ENCODE data around the gene ZNF586. TPM values are rescaled to one million over a fixed set of nuclear protein-coding genes. Genes with fewer than 3 reads are reported as not detected.
"Not testable (repeated sequence)": the region's sequence is repeated elsewhere in the genome, so short reads cannot be mapped to it uniquely, and the experiment has no call there.

ZNF586 gene
- total and polyA plus RNA-seq, 2 donors from 2014 or later = 6.3 to 18.7 TPM

GRCh38 chr19:57819475-57820148, 50.1 kb downstream of the ZNF586 start:
- H3K27me3 ChIP-seq (ENCODE audit: control insufficient read depth, insufficient read depth, low read length) = no peaks in the 10 kb centered on the region
- H3K27ac ChIP-seq (ENCODE audit: low read depth in 2 of 2, low read length in 2 of 2) = peak overlapping the region; percentile 51 to 76
- no peak for TF ChIP-seq CTCF (IDR thresholded peaks at IDR 0.05; ENCODE audit: borderline replicate concordance, extremely low read depth, insufficient read depth)
- H3K9ac ChIP-seq (ENCODE audit: low read length in 3 of 3) = peak overlapping the region; percentile 94 to 99 (median 95)
- intact Hi-C loops (cut with DNase I) = no loop called here
- DNase-seq (peak; percentile 84 to 96 (median 90)), FAIRE-seq (no peak)
- peaks cover 3 to 9% (median 4%) of the 10 kb centered on the region in 3 donors for H3K4me1 ChIP-seq (ENCODE audit: control insufficient read depth in 2 of 3, insufficient read depth in 2 of 3, low read depth in 1 of 3, low read length in 3 of 3)
- H3K9me3 ChIP-seq (ENCODE audit: control insufficient read depth in 2 of 3, insufficient read depth in 1 of 3, low read length in 3 of 3) = no peaks in the 10 kb centered on the region
- H3K4me3 ChIP-seq (ENCODE audit: low read length in 3 of 3) = peak overlapping the region; percentile 94 to 97 (median 95)
- no peaks in the 10 kb centered on the region for H3K36me3 ChIP-seq (ENCODE audit: control insufficient read depth in 2 of 3, insufficient read depth in 3 of 3, low read length in 3 of 3)

GRCh38 chr19:57820599-57820998, 51.1 kb downstream of the ZNF586 start:
- no peaks in the 10 kb centered on the region for H3K9me3 ChIP-seq (ENCODE audit: control insufficient read depth in 2 of 3, insufficient read depth in 1 of 3, low read length in 3 of 3)
- intact Hi-C loops (cut with DNase I) = no loop called here
- peak overlapping the region; percentile 94 to 97 (median 95) for H3K4me3 ChIP-seq (ENCODE audit: low read length in 3 of 3)
- H3K9ac ChIP-seq (ENCODE audit: low read length in 3 of 3) = peak overlapping the region in 1 of 3 donors; percentile 94
- no peaks in the 10 kb centered on the region for H3K36me3 ChIP-seq (ENCODE audit: control insufficient read depth in 2 of 3, insufficient read depth in 3 of 3, low read length in 3 of 3)
- no peaks in the 10 kb centered on the region for H3K27me3 ChIP-seq (ENCODE audit: control insufficient read depth, insufficient read depth, low read length)
- FAIRE-seq = no peak
- DNase-seq = no peak
- TF ChIP-seq CTCF (IDR thresholded peaks at IDR 0.05; ENCODE audit: borderline replicate concordance, extremely low read depth, insufficient read depth) = no peak
- no peak overlapping the region for H3K27ac ChIP-seq (ENCODE audit: low read depth in 2 of 2, low read length in 2 of 2)
- H3K4me1 ChIP-seq (ENCODE audit: control insufficient read depth in 2 of 3, insufficient read depth in 2 of 3, low read depth in 1 of 3, low read length in 3 of 3) = peaks cover 0 to 9% (median 4%) of the 10 kb centered on the region in 3 donors

- H3K4me1 ChIP-seq (ENCODE audit: control insufficient read depth in 2 of 3, insufficient read depth in 2 of 3, low read depth in 1 of 3, low read length in 3 of 3); H3K27ac ChIP-seq (ENCODE audit: low read depth in 2 of 2, low read length in 2 of 2); FAIRE-seq; DNase-seq; H3K9me3 ChIP-seq (ENCODE audit: control insufficient read depth in 2 of 3, insufficient read depth in 1 of 3, low read length in 3 of 3); intact Hi-C loops (cut with DNase I); H3K27me3 ChIP-seq (ENCODE audit: control insufficient read depth, insufficient read depth, low read length); H3K36me3 ChIP-seq (ENCODE audit: control insufficient read depth in 2 of 3, insufficient read depth in 3 of 3, low read length in 3 of 3); H3K9ac ChIP-seq (ENCODE audit: low read length in 3 of 3); H3K4me3 ChIP-seq (ENCODE audit: low read length in 3 of 3): not testable (repeated sequence)
Observed at GRCh38 chr19:57821095-57821494, 51.6 kb downstream of the ZNF586 start.

GRCh38 chr19:57821501-57821900, 52.0 kb downstream of the ZNF586 start:
- H3K4me3 ChIP-seq (ENCODE audit: low read length in 3 of 3); DNase-seq; intact Hi-C loops (cut with DNase I); H3K27ac ChIP-seq (ENCODE audit: low read depth in 2 of 2, low read length in 2 of 2); H3K9me3 ChIP-seq (ENCODE audit: control insufficient read depth in 2 of 3, insufficient read depth in 1 of 3, low read length in 3 of 3); H3K4me1 ChIP-seq (ENCODE audit: control insufficient read depth in 2 of 3, insufficient read depth in 2 of 3, low read depth in 1 of 3, low read length in 3 of 3); FAIRE-seq; H3K27me3 ChIP-seq (ENCODE audit: control insufficient read depth, insufficient read depth, low read length); H3K9ac ChIP-seq (ENCODE audit: low read length in 3 of 3); H3K36me3 ChIP-seq (ENCODE audit: control insufficient read depth in 2 of 3, insufficient read depth in 3 of 3, low read length in 3 of 3): not testable (repeated sequence)

- H3K36me3 ChIP-seq (ENCODE audit: control insufficient read depth in 2 of 3, insufficient read depth in 3 of 3, low read length in 3 of 3); FAIRE-seq; H3K4me3 ChIP-seq (ENCODE audit: low read length in 3 of 3); DNase-seq; H3K9me3 ChIP-seq (ENCODE audit: control insufficient read depth in 2 of 3, insufficient read depth in 1 of 3, low read length in 3 of 3); intact Hi-C loops (cut with DNase I); H3K27me3 ChIP-seq (ENCODE audit: control insufficient read depth, insufficient read depth, low read length); H3K27ac ChIP-seq (ENCODE audit: low read depth in 2 of 2, low read length in 2 of 2); H3K4me1 ChIP-seq (ENCODE audit: control insufficient read depth in 2 of 3, insufficient read depth in 2 of 3, low read depth in 1 of 3, low read length in 3 of 3); H3K9ac ChIP-seq (ENCODE audit: low read length in 3 of 3): not testable (repeated sequence)
Observed at GRCh38 chr19:57823155-57823554, 53.7 kb downstream of the ZNF586 start.

- H3K27ac ChIP-seq (ENCODE audit: low read depth in 2 of 2, low read length in 2 of 2); FAIRE-seq; DNase-seq; H3K4me3 ChIP-seq (ENCODE audit: low read length in 3 of 3); intact Hi-C loops (cut with DNase I); H3K36me3 ChIP-seq (ENCODE audit: control insufficient read depth in 2 of 3, insufficient read depth in 3 of 3, low read length in 3 of 3); H3K9me3 ChIP-seq (ENCODE audit: control insufficient read depth in 2 of 3, insufficient read depth in 1 of 3, low read length in 3 of 3); H3K27me3 ChIP-seq (ENCODE audit: control insufficient read depth, insufficient read depth, low read length); H3K9ac ChIP-seq (ENCODE audit: low read length in 3 of 3); H3K4me1 ChIP-seq (ENCODE audit: control insufficient read depth in 2 of 3, insufficient read depth in 2 of 3, low read depth in 1 of 3, low read length in 3 of 3): not testable (repeated sequence)
Observed at GRCh38 chr19:57823608-57824007, 54.1 kb downstream of the ZNF586 start.

All from kidney (tissue), 14 donors.